Measurements from ENCODE around the gene DNAH1.

DNAH1 gene

GRCh38 chr3:52343946-52344600 is 28.0 kb downstream of the DNAH1 start:
- no peak for DNase-seq

GRCh38 chr3:52345521-52346109 is 29.5 kb downstream of the DNAH1 start:
- DNase-seq: no peak

GRCh38 chr3:52346623-52347530 is 30.8 kb downstream of the DNAH1 start:
- no peak for DNase-seq

- DNase-seq: no peak
These were observed 31.9 kb downstream of the DNAH1 start for GRCh38 chr3:52347716-52348635.

GRCh38 chr3:52349131-52349530 is 33.0 kb downstream of the DNAH1 start:
- no peak for DNase-seq

- no peak for DNase-seq
These were observed 33.7 kb downstream of the DNAH1 start for GRCh38 chr3:52349611-52350395.

- DNase-seq: no peak
These were observed 34.3 kb downstream of the DNAH1 start for GRCh38 chr3:52350416-52350815.

- DNase-seq: no peak
These were observed 35.1 kb downstream of the DNAH1 start for GRCh38 chr3:52350981-52351761.

- no peak for DNase-seq
These were observed 35.7 kb downstream of the DNAH1 start for GRCh38 chr3:52351762-52352368.

GRCh38 chr3:52352566-52352965 is 36.4 kb downstream of the DNAH1 start:
- no peak for DNase-seq

GRCh38 chr3:52353291-52353855 is 37.3 kb downstream of the DNAH1 start:
- DNase-seq: no peak

- DNase-seq: no peak
These were observed 38.6 kb downstream of the DNAH1 start for GRCh38 chr3:52354676-52355075.

- DNase-seq: no peak
These were observed 39.4 kb downstream of the DNAH1 start for GRCh38 chr3:52355526-52355925.

- DNase-seq: no peak
These were observed 40.0 kb downstream of the DNAH1 start for GRCh38 chr3:52356126-52356525.

- DNase-seq: no peak
These were observed 41.3 kb downstream of the DNAH1 start for GRCh38 chr3:52357151-52358080.

GRCh38 chr3:52358362-52358940 is 42.3 kb downstream of the DNAH1 start:
- no peak for DNase-seq

- no peak for DNase-seq
These were observed 43.2 kb downstream of the DNAH1 start for GRCh38 chr3:52359116-52359855.

GRCh38 chr3:52361011-52361410 is 44.9 kb downstream of the DNAH1 start:
- no peak for DNase-seq
